G401.6 (cell line): ENCODE results near the gene CDKN2A.
A peak's percentile ranks its signal among the peaks of the same experiment; 100 is the strongest.

ENCODE experiments used
- FAIRE-seq: peaks from 2 replicates; lab custom pipeline; 2012; peaks lifted over from hg19 to GRCh38; lab: Jason Lieb, UNC

Gene CDKN2A

DNA sequence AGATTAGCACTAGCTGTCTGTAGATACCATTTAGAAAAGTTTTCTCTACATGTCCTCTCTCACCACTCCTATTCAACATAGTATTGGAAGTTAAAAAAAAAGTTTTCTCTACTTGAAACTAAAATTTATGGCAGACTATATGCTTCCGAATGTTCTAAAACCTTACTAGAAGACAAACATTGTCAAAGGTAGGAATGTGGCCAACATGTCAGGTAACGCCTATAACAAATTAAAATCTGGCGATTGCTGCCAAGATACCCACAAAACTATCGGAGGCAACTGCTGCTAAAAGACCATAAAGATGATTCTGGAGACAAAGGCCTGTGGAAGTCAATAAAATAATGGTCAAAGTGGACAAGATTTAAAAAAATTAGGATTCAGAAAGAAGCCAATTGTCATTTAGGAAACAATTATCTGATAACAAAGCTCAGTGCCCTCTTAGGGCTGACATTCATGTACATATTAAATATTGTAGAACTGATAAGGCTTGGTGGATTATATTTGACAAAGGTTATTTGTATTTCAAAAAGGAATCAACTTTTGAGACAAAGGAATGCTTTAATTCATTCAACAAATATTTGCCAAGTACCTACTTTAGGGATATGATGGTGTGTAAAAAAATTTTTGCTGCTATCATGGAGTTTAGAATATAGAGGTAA is 52.7 kb downstream of the CDKN2A start:
- no peak for FAIRE-seq

DNA sequence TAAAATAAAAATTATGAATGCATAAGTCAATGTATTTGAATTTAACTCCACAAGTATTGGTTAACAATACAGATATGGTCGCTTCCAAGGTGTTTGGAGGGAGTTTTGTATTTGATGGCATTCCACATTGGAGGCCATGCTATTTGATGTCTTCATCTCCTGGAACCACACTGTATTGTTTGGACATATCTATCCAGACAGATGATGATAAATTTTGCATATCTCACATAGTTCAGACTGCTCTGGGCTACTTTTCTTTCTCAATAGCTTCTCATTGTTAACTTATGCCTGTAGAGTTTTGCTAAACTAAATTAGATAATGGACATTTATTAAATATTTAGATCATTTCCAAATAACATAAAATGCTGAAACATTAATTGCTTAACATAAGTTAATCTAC is 58.0 kb downstream of the CDKN2A start:
- FAIRE-seq, result no peak

DNA sequence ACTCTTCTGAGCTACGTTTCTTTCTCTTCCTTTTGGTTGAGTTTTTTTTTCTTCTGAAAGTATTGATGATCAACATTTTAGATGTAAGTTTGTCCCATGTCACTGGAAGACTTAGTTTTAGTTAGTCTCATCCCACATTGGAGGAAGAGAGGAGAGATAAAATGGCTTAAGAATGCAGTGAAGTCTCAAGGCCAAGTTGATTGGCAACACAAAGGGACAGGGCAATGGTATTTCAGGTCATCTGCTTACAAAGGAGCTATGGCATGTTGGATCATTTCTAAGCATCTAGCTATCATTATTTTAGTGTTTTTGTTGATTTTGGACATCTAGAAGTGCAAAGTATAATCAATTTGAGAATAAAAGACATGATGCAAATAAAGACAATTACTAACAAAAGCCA is 58.6 kb downstream of the CDKN2A start:
- FAIRE-seq, result no peak

DNA sequence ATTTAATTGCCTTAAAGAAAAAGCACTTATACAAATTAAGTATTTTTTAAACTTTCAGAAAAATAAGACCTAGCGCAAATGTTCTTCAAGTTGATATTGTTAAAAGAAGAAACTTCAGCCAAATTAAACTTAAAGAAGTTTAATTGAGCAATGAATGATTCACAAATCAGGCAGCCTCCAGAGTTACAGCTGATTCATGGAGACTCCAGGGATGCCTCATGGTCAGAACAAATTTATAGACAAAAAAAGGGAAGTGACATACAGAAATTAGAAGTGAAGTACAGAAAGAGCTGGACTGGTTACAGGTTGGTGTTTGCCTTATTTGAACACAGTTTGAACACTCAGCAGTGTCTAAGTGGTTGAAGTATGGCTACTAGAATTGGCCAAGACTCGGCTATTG is 60.3 kb downstream of the CDKN2A start:
- no peak for FAIRE-seq

DNA sequence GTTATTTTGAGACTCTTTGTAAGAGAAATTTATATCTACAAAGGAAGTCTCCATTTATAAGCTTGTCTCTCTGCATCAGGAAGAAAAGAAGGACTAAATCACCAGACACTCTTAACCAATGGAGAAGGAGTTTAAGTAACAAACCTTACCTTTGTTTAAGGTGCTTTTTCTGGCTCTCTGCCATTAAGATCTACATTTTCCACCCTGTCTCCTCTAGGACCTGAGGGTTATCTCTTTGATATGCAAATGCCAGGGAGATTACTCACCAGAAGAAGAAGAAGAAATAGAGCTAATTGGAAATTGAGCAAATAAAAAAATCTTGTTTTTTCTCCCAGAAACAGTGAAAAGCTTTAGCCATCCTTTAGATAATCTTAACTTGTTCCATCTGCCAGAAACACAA is 60.9 kb downstream of the CDKN2A start:
- FAIRE-seq, result no peak

DNA sequence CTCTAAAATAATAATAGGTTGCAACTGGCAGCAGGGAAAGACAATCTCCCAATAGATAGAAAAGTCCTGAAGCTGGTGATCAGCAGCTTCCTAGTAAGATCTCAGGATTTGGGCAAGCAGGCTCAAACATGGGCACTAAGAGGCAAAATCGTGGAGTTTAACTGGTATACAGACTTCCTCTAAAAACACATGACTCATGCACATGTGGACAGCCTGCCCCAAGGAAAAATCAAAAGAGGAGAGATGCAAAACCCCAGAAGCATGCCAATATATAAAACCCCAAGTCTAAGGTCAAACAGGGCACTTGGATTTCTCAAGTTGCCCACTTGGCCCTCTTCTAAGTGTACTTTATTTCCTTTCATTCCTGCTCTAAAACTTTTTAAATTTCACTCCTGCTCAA is 62.8 kb downstream of the CDKN2A start:
- no peak for FAIRE-seq

DNA sequence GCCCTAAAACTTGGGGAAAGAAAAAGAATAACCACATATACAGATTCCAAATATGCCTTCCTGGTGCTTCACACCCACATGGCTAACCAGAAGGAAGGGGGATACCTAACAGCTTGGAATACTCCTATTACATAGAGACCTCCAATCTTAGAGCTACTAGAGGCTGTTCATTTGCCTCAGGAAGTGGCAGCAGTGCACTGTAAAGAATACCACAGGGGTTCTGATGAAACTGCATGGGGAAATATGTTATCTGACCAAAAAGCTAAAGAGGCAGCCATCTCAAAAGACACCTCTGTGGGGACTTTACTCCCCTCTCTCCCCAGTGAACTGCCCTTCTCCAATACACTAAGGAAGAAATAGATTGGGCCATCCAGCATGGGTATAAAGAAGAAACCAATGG is 66.4 kb downstream of the CDKN2A start:
- FAIRE-seq, result no peak

DNA sequence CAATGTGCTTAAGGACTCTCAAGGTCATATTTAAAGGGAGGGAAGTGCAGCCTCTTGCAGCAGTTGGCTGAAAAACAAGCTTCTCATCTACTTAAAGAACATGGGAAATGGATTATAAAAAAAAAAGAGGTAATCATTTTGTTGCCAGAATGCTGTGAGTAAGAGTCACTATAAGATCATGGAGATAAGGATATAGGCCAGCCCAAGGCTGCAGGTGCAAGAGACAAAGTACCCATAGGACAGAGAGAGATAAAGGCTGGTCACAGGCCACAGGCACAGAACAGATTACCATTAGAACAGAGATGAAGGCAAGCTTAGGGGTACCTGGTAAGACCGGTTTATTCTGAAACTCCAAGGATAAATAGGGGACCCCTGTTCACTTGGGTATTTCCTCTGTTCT is 70.5 kb downstream of the CDKN2A start:
- no peak for FAIRE-seq

DNA sequence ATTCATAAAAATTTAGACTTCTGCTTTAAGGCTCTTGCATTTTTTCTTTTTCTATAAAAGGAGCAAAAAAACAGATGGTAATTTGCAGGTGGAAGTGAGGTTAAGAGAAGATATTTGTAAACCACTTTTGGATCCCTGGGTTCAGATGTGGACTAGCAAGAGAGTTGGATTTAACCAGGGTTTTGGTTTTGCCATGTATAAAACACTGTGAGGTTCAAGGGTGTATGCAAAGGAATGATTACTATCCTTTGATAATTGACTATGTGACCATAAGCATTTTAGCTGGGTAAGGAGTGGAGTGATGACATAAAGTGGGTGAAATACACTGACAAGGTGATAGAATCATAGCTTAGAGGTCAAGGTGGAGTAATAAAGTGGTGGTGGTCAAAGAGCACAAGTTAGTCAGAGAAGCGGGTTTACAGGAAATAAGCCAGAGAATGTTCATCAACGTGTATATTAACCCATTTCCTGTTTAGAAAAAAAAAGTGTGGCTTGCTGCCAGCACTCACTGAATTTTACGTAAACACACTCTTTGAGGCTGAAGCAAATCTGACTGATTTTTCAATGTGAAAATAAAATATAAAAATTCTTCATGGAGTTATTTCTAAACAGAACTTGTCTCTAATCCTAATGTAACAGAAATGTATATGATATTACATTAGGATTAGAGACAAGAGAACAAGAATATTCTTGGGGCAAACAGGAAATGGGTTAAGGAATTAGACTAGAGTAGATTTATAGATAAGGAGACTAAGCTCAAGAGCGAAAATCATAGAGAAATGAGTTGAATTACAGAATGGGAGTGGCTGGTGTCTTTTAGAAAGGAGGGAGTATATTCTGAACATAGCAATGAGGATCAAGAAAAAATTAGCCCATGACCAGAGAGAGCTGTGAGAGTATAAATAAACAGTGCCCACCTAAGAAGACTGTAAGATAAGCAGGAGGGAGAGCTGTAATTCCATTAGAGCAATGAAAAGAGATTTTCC is 74.5 kb downstream of the CDKN2A start:
- FAIRE-seq, result peak; percentile 21
